ENCODE data around the gene MAP4K2.

The MAP4K2 gene

DNA sequence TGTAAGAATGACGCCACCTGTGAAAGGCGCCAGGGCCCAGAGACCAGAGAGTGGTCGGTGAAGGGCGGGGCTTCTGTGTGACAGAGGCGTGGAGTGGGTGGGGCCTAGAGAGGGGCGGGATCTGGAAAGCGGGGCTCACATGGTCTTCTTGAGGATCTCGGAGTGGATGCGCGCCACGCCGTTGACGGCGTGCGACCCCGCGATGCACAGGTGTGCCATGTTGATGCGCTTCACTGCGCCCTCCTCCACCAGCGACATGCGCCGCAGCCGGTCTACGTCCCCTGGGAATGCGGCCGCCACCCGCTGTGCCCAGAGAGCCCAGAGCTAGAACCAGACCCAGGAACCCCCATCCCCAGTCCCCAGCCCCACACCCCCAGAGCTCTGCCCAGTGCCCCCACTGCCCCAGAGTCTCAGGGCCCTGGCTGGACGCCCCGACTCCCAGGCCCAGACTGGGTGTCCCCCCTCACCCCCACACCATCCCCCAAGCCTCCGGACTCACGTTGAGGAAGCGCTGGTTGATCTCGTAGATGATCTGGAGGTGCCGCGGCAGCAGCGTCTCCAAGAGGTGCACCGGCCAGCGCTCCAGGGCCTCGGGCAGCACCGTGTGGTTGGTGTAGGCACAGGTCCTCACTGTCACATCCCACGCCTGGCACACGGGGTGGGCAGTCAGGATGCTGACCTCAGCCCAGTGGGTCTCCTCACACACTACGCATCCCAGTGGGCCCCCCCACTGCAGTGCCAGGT, 49.5 kb downstream of the MAP4K2 start:
- peak; percentile 40 for DNase-seq

DNA sequence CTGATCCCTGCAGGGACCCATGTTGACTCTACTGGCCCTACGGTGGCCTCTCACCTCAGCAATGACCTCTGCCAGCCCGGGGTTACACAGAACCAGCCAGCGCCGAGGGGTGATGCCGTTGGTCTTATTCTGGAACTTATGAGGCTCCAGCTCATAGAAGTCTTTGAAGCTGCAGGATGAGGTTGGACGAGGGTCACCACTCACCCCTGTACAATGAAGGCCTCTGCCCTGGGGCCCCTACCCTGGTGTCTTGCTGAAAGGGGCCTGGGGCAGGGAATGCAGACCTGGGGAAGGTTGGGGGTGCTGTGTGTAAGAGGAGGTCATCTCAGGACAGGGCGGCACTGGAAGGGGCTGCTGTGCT, 50.0 kb downstream of the MAP4K2 start:
- DNase-seq: no peak

GRCh38 chr11:64752175-64752970, 50.6 kb downstream of the MAP4K2 start:
- DNase-seq: no peak

DNA sequence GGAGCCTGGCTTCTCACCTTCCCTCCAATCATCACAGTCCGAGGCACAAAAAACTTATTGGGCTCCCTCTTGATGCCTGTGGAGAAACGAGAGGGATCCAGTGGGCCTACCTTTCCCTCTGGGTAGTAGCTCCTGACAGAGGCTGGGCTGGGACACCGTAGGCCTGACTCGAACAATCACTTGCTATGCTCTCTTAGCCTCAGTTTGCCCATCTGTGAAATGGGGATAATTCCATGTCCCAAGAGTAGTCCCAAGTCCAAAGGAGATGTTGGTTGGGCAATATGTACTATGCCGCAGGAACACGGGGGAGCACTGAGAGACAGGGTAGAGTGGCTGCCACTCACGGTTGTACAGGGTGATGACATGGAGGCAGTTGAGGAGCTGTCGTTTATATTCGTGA, 51.4 kb downstream of the MAP4K2 start:
- DNase-seq: no peak

- DNase-seq: no peak
Observed at GRCh38 chr11:64751136-64751535, 51.9 kb downstream of the MAP4K2 start.

DNA sequence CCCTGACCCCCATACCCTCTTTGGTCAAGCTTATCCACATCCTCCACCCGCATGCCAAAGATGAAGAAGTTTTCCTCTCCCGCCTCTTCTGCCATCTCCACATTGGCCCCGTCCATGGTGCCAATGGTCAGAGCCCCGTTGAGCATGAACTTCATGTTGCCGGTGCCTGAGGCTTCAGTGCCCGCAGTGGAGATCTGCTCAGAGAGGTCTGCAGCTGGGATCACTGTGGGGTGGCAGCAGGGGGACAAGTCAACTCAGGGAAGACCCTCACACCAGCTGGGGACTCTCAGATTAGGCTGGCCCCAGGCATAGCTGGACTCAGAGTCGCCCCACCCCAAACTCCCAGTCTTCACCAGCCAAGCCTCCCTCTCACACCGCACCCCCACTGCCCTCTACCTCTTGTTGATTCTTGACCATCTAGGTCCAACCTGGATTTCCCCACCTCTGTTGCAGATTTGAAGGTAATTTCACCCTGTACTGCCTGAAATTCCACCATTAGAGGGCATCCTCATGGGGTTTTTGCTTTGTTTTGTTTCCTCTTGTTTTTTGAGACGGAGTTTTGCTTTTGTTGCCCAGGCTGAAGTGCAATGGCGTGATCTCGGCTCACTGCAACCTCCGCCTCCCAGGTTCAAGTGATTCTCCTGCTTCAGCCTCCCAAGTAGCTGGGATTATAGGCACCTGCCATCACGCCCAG, 52.5 kb downstream of the MAP4K2 start:
- no peak for DNase-seq

DNA sequence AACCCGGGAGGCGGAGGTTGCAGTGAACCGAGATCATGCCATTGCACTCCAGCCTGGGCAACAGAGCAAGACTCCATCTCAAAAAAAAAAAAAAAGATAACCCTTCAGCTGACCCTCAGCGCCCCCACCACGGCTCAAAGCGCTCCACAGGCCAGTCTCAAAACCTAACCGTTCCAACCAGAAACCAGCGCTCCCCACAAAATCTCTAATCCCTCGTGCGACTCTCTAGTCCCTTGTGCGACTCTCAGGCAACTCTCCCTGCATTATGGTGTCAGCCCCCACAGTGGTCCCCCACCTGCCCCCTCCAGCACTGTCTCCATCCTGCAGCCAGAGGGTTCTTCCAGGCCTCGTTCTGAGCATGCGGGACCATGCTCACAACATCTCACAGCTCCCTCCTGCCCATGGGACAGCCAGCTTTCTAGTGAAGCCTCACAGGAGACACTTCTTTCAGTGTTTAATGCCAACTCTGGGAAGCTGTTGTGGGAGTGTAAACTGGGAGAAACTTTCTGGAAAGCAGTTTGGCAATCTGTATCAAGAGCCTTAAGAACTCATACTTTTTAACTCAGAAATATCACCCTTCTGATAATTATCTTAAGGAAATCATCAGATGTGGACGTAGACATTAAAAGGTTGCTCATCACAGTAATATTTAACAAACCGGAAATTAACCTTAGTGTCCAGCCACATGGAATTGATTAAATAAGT, 54.9 kb downstream of the MAP4K2 start:
- DNase-seq: no peak

GRCh38 chr11:64746486-64746885, 56.5 kb downstream of the MAP4K2 start:
- DNase-seq: no peak

GRCh38 chr11:64745521-64746328, 57.3 kb downstream of the MAP4K2 start:
- DNase-seq: peak; percentile 75

DNA sequence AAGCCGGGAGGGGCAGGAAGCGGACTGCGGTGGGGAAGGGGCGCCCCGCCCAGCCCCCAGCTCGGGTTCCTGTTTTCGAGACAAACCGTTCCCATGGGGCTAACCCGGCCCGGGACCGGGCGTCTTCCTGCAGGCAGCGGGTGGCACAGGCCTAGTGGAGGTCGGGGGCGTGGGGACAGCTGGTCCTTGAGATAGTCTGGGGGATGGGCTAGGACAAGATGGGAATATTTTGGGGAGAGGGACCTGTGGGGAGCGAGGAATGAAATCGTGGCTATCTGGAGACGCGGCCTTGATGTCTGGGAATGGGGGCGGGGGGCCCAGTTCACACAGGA, 57.9 kb downstream of the MAP4K2 start:
- no peak for DNase-seq

DNA sequence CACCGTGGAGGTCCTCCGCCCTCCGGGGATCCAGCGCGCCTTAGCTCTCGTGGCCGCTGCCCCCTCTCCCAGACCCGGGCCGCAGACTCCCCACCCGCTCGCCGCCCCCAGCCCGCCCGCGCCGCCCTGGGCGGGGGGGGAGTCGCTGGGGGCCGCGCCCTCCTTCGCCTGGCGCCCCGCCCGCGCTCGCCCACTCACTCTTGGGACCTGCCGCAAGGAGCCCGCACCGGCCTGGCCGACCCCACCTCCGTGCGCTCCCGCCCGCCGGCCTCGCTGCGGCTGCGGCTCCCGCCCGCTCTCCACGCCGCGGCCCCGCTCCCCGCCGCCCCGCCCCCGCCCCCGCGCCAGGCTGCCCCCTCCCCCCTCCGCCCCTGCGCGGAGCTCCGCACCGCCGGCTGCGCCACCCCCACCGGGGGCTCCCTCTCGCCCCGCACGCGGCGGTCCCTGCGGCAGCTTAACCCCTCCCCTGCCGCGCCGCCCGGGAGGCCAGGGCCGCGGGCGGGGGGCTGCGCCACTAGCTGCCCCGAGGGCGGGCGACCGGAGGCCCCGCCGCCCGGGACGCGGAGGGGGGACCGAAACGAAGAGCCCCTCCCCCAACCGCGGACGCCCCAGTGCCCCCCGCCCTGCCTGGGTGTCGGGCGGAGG, 58.3 kb downstream of the MAP4K2 start:
- no peak for DNase-seq

DNA sequence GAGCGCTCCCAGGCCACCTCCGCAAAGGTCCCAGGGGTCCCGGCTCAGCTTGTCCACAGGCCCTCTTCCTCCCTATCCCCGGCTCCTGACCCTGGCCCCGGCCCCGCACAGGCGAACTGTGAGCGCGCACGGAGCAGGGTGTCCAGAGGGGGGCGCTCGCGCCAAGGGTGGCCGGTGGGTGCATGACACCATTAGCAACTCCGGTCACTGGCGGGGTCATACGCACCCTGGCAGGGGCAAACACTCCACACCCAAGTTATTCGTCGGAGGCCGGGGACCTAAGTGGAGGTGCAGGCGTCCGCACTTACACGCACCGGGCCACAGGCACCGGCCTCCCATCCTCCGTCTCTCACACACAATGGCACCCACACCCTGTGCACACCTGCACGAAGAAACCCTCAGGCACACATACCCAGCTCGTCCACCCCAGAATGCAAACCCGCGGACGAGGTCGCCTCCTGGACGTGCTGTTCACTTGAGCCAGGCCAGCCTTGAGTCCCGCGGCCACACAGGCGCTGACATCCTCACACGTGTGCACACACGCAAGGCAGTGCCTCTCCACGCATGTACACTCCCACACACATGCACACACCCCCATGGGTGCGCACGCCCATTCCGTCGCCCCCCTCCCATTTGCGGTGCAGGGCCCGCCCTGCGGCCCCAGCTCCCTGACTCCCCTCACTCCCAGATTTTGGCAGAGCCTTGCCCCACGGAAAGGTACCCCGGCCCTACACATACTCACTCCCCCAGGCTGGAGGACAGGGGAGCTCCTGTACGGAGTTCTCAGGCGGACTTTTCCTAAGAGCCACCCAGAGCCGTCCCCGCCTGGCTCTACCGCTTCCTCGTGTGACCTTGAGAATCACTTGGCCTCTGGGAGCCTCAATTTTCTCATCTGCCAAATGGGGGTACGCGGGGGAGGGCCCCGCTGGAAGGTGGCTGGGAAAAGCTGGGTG, 59.1 kb downstream of the MAP4K2 start, which contains the start of gene RASGRP2:
Gene RASGRP2 (minus strand): TSS at position 552 of the 953 bp plus-strand sequence. CDS start 1,276 bp downstream, outside the sequence.
- no peak for DNase-seq

DNA sequence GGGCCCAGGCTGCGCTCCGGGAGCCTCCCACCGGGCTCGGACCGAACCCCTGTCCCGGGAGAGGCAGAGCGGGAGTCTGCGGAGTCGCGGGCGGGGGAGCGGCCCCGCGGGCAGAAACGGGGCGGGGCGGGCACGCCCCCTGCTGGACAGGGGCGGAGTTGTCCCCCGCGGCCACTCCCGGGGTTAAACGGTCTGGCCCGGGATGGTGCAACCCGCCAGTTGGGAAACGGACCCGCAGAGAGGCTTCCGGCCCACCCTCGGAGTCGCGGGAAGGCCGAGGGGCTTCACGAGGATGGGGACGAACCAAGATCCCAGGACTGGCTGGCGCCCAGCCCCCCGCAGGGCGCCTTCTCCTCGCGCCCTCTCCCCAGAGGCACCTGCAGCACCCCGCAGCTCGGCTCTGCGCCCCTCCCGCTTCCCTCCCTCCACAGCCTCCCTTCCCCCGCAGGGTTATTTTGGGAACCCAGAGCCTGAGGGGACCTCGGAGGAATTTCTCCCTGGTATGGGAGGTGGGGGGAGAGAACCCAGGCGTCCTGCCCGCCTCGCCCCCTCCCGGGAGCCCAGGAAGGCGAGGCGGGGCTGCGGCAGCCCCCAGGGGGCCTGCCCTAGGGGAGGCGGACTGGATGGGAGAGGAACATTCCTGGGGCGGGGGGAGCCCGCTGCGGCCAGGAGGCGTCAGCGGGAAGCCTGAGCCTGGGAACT, 60.0 kb downstream of the MAP4K2 start:
- peak; percentile 66 for DNase-seq

GRCh38 chr11:64742087-64742888, 60.7 kb downstream of the MAP4K2 start:
- no peak for DNase-seq

DNA sequence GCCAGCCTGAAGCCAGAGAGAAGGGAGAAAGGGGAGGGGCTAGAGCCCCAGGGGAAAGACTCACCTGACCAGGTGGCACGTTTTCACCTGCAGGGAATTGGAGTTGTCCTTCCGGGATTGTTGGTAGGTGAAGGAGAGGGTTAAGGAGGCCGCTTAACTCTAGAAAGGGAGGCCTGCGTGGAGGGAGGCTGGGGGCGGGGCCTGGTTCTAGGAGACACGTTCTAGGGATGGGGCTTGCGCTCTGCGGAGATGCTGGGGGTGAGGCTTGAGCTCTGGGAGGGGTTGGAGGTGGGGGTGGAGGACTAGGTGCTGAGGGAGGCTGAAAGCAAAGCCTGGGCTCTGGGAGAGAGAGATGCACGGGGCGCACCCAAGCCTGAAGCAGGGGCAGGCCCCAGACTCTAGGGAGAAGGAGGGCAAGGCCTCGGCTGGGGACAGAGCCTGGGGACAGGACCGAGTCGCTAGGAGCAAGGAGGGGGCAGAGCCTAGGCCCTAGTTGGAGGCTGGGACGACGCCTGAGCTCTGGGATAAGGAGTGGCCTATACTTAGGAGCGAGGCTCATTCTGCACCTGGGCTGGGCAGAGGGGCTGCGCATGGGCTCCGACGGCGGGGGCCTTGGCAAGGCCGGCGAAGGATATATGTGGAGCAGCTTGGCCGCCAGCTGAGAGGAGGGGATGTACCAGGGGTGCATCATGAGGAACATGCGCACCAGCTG, 61.5 kb downstream of the MAP4K2 start:
- no peak for DNase-seq

GRCh38 chr11:64739871-64740270, 63.1 kb downstream of the MAP4K2 start:
- no peak for DNase-seq

- no peak for DNase-seq
Observed at GRCh38 chr11:64736654-64737053, 66.4 kb downstream of the MAP4K2 start.

- no peak for DNase-seq
Observed at GRCh38 chr11:64735725-64736259, 67.2 kb downstream of the MAP4K2 start.

Measured in right forelimb (tissue), 1 donor.